GM20431 (cell line): ENCODE measurements around the gene CLTA.

ENCODE experiments used
- in situ Hi-C: fragments of 300-500 bp; cut with MseI, MboI; formaldehyde crosslinking; loops from one replicate; pipeline ENCODE4 v1.15.0; 2020; ENCODE audit warnings: low sequenced_read_pairs; ENCODE audit not compliant: unreplicated experiment

CLTA gene

GRCh38 chr9:36190388-36191289 is at the start of gene CLTA:
CLTA (plus strand) TSS chr9:36190921; CDS start chr9:36191057, 136 bp downstream.
- in situ Hi-C loops: no loop called here

GRCh38 chr9:36141288-36141687 is 49.4 kb upstream of the CLTA start:
- in situ Hi-C loops: no loop called here

GRCh38 chr9:36141761-36142160 is 49.0 kb upstream of the CLTA start:
- in situ Hi-C loops: no loop called here

GRCh38 chr9:36142510-36143244 is 48.0 kb upstream of the CLTA start:
- in situ Hi-C loops: no loop called here

GRCh38 chr9:36143245-36143641 is 47.5 kb upstream of the CLTA start:
- in situ Hi-C loops: no loop called here

- in situ Hi-C loops: no loop called here
These were observed 46.1 kb upstream of the CLTA start for GRCh38 chr9:36144309-36145232.

- in situ Hi-C loops: no loop called here
These were observed 44.8 kb upstream of the CLTA start for GRCh38 chr9:36145970-36146369.

- in situ Hi-C loops: no loop called here
These were observed 44.1 kb upstream of the CLTA start for GRCh38 chr9:36146651-36147050.

- in situ Hi-C loops: no loop called here
These were observed 43.1 kb upstream of the CLTA start for GRCh38 chr9:36147441-36148175.

- in situ Hi-C loops: no loop called here
These were observed 42.2 kb upstream of the CLTA start for GRCh38 chr9:36148311-36149051.

GRCh38 chr9:36149197-36149596 is 41.5 kb upstream of the CLTA start:
- in situ Hi-C loops: no loop called here

GRCh38 chr9:36150574-36151315 is 40.0 kb upstream of the CLTA start:
- in situ Hi-C loops: no loop called here

- in situ Hi-C loops: no loop called here
These were observed 39.2 kb upstream of the CLTA start for GRCh38 chr9:36151316-36152210.

GRCh38 chr9:36152741-36153438 is 37.8 kb upstream of the CLTA start:
- in situ Hi-C loops: no loop called here

GRCh38 chr9:36153746-36154145 is 37.0 kb upstream of the CLTA start:
- in situ Hi-C loops: no loop called here

GRCh38 chr9:36154331-36154952 is 36.3 kb upstream of the CLTA start:
- in situ Hi-C loops: no loop called here
